HG03103 (cell line): ENCODE data around the gene TCEA3.

ENCODE experiments used
- ATAC-seq: cut with Tn5 transposase; IDR thresholded peaks from one replicate; pipeline ENCODE4 v1.9.1; 2021; ENCODE audit warnings: low read depth; ENCODE audit not compliant: unreplicated experiment

TCEA3 gene

DNA sequence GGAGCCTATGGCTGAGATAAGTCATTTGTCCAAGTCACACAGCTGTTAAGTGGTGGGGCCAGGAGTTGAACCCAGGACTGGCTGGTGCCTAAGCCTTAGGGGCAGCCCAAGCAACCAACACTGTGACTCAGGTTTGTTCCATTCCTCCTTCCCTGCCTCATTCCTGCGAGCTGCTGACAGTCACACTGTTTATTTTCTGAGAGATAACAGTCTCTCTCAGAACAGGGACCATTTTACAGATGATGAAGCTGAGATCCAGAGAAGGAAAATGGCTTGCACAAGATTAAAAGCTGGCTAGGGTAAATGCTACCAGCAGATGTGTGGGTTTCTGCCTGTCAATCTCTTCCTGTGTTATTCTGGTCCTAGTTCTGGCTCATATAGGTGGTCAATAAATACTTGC, 24.3 kb upstream of the TCEA3 start:
- ATAC-seq: no peak

DNA sequence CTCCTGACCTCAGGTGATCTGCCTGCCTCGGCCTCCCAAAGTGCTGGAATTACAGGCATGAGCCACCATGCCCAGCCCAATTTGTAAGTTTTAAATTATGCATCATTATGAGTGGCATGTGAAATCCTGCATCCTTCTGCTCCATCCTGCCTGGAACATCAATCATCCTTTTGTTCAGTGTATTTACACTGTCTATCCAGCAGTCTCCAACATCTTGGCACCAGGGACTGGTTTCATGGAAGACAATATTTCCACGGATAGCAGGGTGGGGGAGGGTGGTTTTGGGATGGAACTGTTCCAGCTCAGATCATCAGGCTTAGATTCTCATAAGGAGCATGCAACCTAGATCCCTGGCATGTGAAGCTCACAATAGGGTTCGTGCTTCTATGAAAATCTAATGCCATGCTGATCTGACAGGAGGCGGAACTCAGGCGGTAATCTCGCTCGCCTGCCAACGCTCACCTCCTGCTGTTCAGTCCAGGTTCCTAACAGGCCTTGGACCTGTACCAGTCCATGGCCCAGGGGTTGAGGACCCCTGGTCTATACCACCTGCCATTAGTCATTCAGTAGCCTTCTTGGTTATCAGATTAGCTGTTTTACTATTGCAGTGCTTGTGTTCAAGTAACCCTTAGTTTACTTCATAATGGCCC, 22.2 kb upstream of the TCEA3 start:
- no peak for ATAC-seq

- ATAC-seq: no peak
Measured at GRCh38 chr1:23444596-23445390, 20.2 kb upstream of the TCEA3 start.

DNA sequence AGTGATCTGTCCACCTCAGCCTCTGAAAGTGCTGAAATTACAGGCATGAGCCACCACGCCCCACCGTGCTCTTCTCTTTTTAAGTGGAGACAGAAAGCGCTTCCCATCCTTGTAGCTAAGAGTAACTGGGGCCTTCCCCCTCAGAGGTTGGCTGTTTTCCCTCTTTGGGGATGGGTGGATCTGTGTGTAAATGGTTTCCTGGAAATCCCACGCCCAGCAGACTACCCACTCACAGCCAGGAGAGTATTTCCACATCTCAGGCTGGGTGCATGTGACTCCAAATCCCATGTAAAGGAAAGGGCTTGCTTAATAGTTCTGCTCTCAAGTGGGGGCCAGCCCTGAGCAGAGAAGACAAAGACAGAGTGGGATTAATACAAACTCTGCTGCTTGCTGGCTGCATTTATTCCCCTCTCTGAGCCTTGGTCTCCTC, 19.6 kb upstream of the TCEA3 start:
- ATAC-seq: no peak

- ATAC-seq: no peak
Measured at GRCh38 chr1:23442751-23443150, 18.2 kb upstream of the TCEA3 start.

GRCh38 chr1:23441446-23442148, 17.0 kb upstream of the TCEA3 start:
- ATAC-seq: no peak

GRCh38 chr1:23438545-23438944, 14.0 kb upstream of the TCEA3 start:
- no peak for ATAC-seq

DNA sequence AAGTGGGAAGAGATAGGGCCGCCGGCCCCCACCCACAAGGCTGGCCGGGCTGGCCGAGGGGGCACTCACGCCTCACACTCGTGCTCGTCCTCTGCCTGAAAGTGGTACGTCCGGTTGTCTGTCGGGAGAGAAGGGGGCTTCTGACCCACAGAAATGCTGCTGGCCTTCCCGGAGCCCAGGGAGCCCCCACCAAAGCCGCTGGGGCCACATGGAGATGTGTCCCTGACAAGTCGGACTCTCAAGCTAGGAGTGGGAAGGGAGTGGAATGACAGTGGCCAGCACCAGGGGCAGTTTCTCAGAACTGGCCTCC, 12.8 kb upstream of the TCEA3 start:
- ATAC-seq: no peak

DNA sequence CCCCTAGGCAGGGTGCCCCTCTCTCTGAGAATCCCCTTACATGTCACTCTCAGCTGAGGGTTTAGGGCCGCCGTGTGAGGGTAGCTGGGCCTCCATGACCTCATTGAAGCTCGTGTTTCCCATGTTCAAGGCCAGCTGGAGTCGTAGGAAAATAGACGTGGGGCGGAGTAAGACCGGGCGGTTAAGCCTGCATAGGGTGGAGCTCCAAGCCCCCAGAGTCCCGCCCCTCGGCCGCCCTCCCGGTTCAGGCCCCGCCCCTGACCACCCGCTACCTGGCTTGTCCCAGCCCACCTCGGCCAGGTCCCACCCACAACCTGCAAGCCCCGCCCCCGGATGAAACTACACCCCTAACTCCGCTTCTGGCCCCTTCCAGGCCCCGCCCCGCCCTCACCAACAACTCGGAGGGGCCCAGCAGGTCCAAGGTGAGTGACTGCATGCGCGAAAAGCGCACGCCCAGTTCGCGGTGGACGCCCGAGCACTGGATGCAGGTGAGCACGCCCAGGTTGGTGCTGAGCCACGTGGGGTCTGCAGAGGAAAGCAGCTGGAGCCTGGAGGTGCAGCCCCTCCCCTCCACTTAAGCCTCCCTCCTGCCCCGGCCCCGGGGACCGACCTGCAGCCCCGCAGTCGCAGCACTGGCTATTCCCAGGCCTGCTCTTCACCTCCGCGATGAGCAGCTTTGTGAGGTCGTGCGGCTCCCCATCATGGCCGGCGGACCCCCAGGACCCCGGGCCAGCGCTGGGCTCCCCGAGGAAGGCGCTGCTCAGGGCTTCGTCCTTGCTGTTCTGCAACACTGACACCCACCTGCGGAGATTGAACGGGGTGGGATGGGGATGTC, 12.2 kb upstream of the TCEA3 start:
- ATAC-seq: no peak

GRCh38 chr1:23434260-23434775, 9.8 kb upstream of the TCEA3 start:
- ATAC-seq: no peak

GRCh38 chr1:23433122-23433521, 8.6 kb upstream of the TCEA3 start:
- ATAC-seq: no peak

DNA sequence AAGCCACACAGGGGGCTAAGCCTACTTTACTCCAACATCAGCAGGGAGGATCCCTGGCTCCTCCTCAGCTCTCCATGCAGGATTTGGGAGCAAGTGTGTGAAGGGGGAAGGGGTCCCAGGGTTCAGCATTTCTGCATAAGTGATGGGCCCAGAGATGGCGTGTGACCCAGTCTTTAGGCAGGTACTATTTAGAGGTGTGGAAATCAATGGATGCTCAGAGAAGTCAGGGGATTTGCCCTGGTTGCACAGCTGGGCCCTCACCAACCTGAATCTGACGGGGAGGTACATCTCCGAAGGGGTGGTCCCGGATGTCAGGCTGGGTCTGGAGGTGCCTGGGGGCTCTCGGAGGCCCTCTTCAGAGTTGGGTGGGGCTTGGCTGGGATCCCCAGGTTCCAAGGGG, 6.9 kb upstream of the TCEA3 start:
- no peak for ATAC-seq

GRCh38 chr1:23430803-23431202, 6.3 kb upstream of the TCEA3 start:
- no peak for ATAC-seq

DNA sequence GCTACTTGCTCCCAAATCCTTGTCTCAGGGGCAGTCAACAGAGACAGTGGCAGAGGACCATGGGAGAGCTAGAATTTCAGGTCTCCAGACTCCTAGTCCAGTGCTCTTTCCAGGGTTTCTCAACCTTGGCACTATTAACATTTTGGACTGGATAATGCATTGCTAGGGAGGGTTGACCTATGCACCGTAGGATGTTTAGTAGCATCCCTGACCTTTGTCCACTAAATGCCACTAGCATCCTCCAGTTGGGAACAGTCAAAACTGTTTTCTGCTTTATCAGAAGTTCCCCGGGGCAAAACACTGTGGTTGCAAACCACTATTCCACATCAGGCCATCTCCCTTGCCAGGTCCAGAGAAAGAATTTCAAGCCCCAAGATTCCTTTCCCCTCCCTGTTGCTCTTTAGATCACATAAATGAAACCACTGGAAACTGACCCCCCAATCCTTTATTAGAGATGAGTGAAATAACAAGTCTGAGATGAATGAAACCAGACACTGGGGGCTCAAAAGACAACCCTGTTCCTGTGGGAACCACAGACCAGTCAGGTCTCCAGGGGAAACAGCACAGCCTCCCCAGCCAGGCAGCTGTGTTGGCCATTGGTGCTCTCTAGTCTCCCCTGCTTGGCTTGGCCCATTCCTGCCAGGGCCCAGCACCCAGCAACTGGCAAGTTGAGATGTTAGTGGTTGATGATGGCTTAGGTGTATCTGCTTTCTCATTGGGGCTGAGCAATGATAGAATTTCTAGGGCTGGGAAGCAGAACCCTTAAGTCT, 3.8 kb upstream of the TCEA3 start:
- ATAC-seq: no peak

DNA sequence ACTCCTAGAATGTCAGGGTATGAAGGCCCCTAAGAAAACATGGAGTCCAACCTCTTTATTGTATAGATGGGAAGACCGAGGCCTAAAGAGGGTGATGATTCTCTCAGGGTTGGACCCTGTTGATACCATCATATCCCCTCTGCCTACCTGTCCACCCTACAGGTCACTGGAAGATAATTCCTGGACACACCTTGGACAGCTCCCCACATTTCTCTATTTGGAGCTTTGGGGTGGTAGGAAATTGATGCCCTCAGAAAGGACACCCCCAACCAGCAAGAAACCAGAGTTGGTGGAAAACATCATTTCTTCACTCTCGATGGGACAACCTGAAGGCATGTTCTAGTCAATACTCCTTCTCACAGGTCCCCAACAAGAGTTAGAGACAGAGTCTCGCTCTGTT, 3.0 kb upstream of the TCEA3 start:
- no peak for ATAC-seq

GRCh38 chr1:23426828-23427227, 2.3 kb upstream of the TCEA3 start:
- no peak for ATAC-seq

DNA sequence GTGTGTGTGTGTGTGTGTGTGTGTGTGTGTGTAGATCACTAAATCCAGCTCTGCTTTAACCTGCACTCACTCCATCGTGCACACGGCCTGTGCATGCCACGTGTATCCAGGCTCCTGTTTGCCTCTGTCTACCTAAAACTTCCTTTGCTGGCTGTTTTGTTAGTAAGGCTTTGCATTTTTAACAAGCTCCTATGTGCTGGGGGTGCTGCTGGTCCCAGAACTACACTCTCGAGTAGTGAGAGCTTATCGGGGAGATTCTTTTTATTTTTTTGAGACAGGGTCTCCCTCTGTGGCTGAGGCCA, 596 bp upstream of the TCEA3 start:
- no peak for ATAC-seq

GRCh38 chr1:23423415-23424292, 894 bp downstream of the TCEA3 start:
- ATAC-seq: no peak

DNA sequence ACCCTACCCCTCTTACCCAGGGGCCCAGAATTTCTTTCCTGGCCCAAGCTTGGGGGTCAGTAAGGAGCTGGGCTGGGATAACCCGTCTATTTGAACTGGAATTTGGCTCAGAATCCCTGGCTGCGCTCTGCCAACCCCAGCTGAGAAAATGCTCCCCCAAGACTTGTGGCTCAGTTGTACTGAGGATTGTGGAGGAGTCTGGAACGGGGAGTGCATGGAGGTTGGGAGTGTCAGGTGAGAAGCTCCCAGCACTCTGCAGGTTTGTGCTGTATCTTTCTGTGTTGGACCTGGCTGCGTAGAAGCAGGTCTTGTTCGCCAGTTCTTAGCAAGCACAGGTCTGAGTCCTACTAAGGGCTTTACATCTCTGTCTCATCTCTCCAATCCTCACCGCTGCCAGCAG, 1.6 kb downstream of the TCEA3 start:
- ATAC-seq: no peak
